K562 (cell line): ENCODE data around the gene CACNG6. TPM values are rescaled to one million over a fixed set of nuclear protein-coding genes. Genes with fewer than 3 reads are reported as not detected.

ENCODE experiments used
- ATAC-seq: fragments of 200-7000 bp; cut with Tn5 transposase; 3 replicates; pipeline ENCODE4 v1.9.1; 2020; ENCODE audit warnings: moderate library complexity
- BruUV-seq: library from RNA; stranded (reverse); fragments of 400-500 nt; replicated peaks from 2 replicates; lab custom pipeline; 2021; lab: Mats Ljungman, UMichigan
- CTCF ChIA-PET: fragments of 300-600 bp; formaldehyde crosslinking; extraction: SDS; loops from one replicate; lab custom pipeline; 2021; ENCODE audit warnings: low intra/inter-chr PET ratio; lab: Yijun Ruan, JAX
- POLR2A ChIA-PET: fragments of 300-600, 350-650 bp; sonication (Branson Sonifier 250); formaldehyde crosslinking; extraction: SDS; loops from one replicate; lab custom pipeline; 2021; ENCODE audit warnings: antibody characterized with exemption, inconsistent platforms; lab: Yijun Ruan, JAX
- DNase-seq, 4 experiments: peaks; one replicate each; pipeline versions ENCODE4 v3.0.0 to v3.0.0-alpha.2; 2011 to 2018; ENCODE audit warnings: low spot score in 3 of 4, mixed read lengths in 3 of 4; ENCODE audit errors: extremely low read depth in 1 of 4
- FAIRE-seq: peaks from 2 replicates; lab custom pipeline; 2011; peaks lifted over from hg19 to GRCh38; lab: Jason Lieb, UNC
- H2AFZ ChIP-seq: 2 replicates; pipeline ENCODE4 v1.6.0; 2011; ENCODE audit warnings: low read depth, low read length, control low read depth, inconsistent platforms
- H3K27ac ChIP-seq: fragments of 200-600 bp; 3 replicates; pipeline ENCODE4 v1.8.0; 2011; ENCODE audit warnings: low read depth, mild to moderate bottlenecking, control low read depth, inconsistent platforms, low read length, moderate library complexity, mixed read lengths; ENCODE audit errors: extremely low read depth
- H3K27me3 ChIP-seq, 2 experiments: fragments of 300-600 bp in 1 of 2; 2 replicates in 1 of 2; 3 replicates in 1 of 2; pipeline versions ENCODE4 v1.6.0 to v1.8.0; 2011; ENCODE audit warnings: inconsistent platforms in 2 of 2, low read length in 2 of 2, mild to moderate bottlenecking in 1 of 2, mixed read lengths in 1 of 2, moderate library complexity in 1 of 2; ENCODE audit not compliant: control insufficient read depth in 2 of 2, insufficient read depth in 2 of 2
- H3K36me3 ChIP-seq: fragments of 300-600 bp; 3 replicates; pipeline ENCODE4 v1.8.0; 2011; ENCODE audit warnings: mild to moderate bottlenecking, low read length, inconsistent platforms; ENCODE audit not compliant: control insufficient read depth, insufficient read depth
- H3K4me1 ChIP-seq, 2 experiments: fragments of 200-600 bp in 1 of 2; replicated peaks in 1 of 2; 2 replicates in 1 of 2; 3 replicates in 1 of 2; pipeline versions ENCODE4 v1.5.1 to v1.8.0; 2011; ENCODE audit warnings: inconsistent platforms in 2 of 2, low read length in 2 of 2, mild to moderate bottlenecking in 1 of 2, mixed read lengths in 1 of 2, moderate library complexity in 1 of 2; ENCODE audit not compliant: control insufficient read depth in 2 of 2, insufficient read depth in 2 of 2
- H3K4me2 ChIP-seq: 2 replicates; pipeline ENCODE4 v1.6.1; 2011; ENCODE audit warnings: low read length, control low read depth, inconsistent platforms, mixed read lengths; ENCODE audit not compliant: insufficient read depth
- H3K4me3 ChIP-seq: fragments of 200-600 bp; sonication (generic), shearing (Covaris generic); 2 replicates; pipeline ENCODE4 v1.5.1; 2016; ENCODE audit warnings: control low read depth, inconsistent platforms
- H3K79me2 ChIP-seq: fragments of 200-600 bp; 3 replicates; pipeline ENCODE4 v1.8.0; 2011; ENCODE audit warnings: low read length, inconsistent platforms; ENCODE audit not compliant: control insufficient read depth, insufficient read depth
- H3K9ac ChIP-seq, 2 experiments: 2 replicates each; pipeline versions ENCODE4 v1.6.0 to v1.6.1; 2011; ENCODE audit warnings: low read depth in 2 of 2, low read length in 2 of 2, control low read depth in 1 of 2, inconsistent platforms in 1 of 2, mild to moderate bottlenecking in 1 of 2, mixed read lengths in 1 of 2; ENCODE audit not compliant: insufficient read depth in 1 of 2
- H3K9me1 ChIP-seq: one replicate; pipeline ENCODE4 v1.6.0; 2011; ENCODE audit warnings: inconsistent platforms, mild to moderate bottlenecking, low read length, moderate library complexity; ENCODE audit not compliant: control insufficient read depth, insufficient read depth
- H3K9me3 ChIP-seq: replicated peaks from 2 replicates; pipeline ENCODE4 v1.5.1; 2011; ENCODE audit warnings: low read depth, low read length, inconsistent platforms; ENCODE audit not compliant: control insufficient read depth, insufficient read depth
- H4K20me1 ChIP-seq: replicated peaks from 2 replicates; pipeline ENCODE4 v1.6.1; 2011; ENCODE audit warnings: low read length, inconsistent platforms, mixed read lengths; ENCODE audit not compliant: control insufficient read depth, insufficient read depth
- CREM ChIP-seq: IDR thresholded peaks from 2 replicates; pipeline ENCODE4 v1.6.1; 2014; ENCODE audit warnings: antibody characterized with exemption, low read depth
- MBD1 ChIP-seq: fragments of 250-450 bp; sonication (Bioruptor Pico); IDR thresholded peaks from 2 replicates; pipeline ENCODE4 v1.8.0; 2022; ENCODE audit warnings: inconsistent platforms
- MEIS2 ChIP-seq: fragments of 450-650 bp; IDR thresholded peaks from 2 replicates; pipeline ENCODE4 v1.6.1; 2014; ENCODE audit warnings: mild to moderate bottlenecking; ENCODE audit not compliant: partially characterized antibody
- NR2C1 ChIP-seq, 2 experiments: fragments of 450-650 bp; IDR thresholded peaks; 2 replicates each; pipeline ENCODE4 v1.6.1; 2017; ENCODE audit warnings: mild to moderate bottlenecking in 2 of 2, antibody characterized with exemption in 1 of 2, inconsistent platforms in 1 of 2, missing compliant biosample characterization in 1 of 2, missing genetic modification characterization in 1 of 2
- SPI1 ChIP-seq: IDR thresholded peaks from 2 replicates; pipeline ENCODE4 v1.6.1; 2011; ENCODE audit warnings: low read depth, low read length, control low read depth, borderline replicate concordance
- ZFP30 ChIP-seq: fragments of 250-450 bp; sonication (Bioruptor Pico); IDR thresholded peaks from 2 replicates; pipeline ENCODE4 v1.8.0; 2022; ENCODE audit warnings: moderate library complexity, mild to moderate bottlenecking, inconsistent platforms, borderline replicate concordance
- ZNF143 ChIP-seq: sonication (generic); formaldehyde crosslinking; IDR thresholded peaks from 2 replicates; pipeline ENCODE4 v1.9.0; 2022; ENCODE audit warnings: mild to moderate bottlenecking, missing genetic modification reagents
- ZNF395 ChIP-seq: fragments of 200-800 bp; sonication (Bioruptor generic); IDR thresholded peaks from 2 replicates; pipeline ENCODE4 v1.6.1; 2017; ENCODE audit warnings: missing genetic modification characterization, missing compliant biosample characterization
- ZNF436 ChIP-seq: fragments of 250-450, 450-650 bp; sonication (Bioruptor Pico); formaldehyde crosslinking; IDR thresholded peaks from 2 replicates; pipeline ENCODE4 v1.7.0; 2020; ENCODE audit warnings: mild to moderate bottlenecking
- ZNF695 ChIP-seq: fragments of 450-650 bp; formaldehyde crosslinking; IDR thresholded peaks from 2 replicates; pipeline ENCODE4 v1.4.0; 2020; ENCODE audit warnings: mild to moderate bottlenecking, moderate library complexity
- ZNF830 ChIP-seq: fragments of 250-450 bp; sonication (Bioruptor Pico); IDR thresholded peaks from 2 replicates; pipeline ENCODE4 v1.5.0; 2021; ENCODE audit warnings: mild to moderate bottlenecking
- WGBS: fragments of 100-300 bp; shearing (Covaris generic); methylation state at CpG from one replicate; pipeline ENCODE4 v1.1.6; 2016; ENCODE audit warnings: low coverage, mixed read lengths; ENCODE audit not compliant: insufficient coverage; ENCODE audit errors: missing lambda C conversion rate; 5-methylcytosine and 5-hydroxymethylcytosine counted together
- in situ Hi-C: fragments of 300-500 bp; cut with MboI; formaldehyde crosslinking; loops from 4 replicates; pipeline ENCODE4 v1.15.0; 2018; ENCODE audit warnings: inconsistent platforms, mixed read lengths
- intact Hi-C: fragments of 100-400 bp; cut with micrococcal nuclease; formaldehyde crosslinking; loops from 2 replicates; pipeline ENCODE4 v1.14.2; 2022
- polyA plus RNA-seq, 8 experiments: library from polyadenylated mRNA; depleted of rRNA in 4 of 8; stranded (reverse) in 5 of 8; unstranded in 3 of 8; fragments of >200 nt; fragmentation: Nextera tagmentation in 2 of 8; fragmentation: Illumina TruSeq in 1 of 8; extraction: Ambion mirVana in 2 of 8; extraction: Trizol in 1 of 8; gene quantifications; 2 replicates each; pipeline versions ENCODE4 v1.2.1 to v1.2.3, GENCODE V29; 2011 to 2014; ENCODE audit warnings: inconsistent platforms in 1 of 8, missing spikeins in 1 of 8
- total RNA-seq, 7 experiments: library from RNA; depleted of rRNA in 6 of 7; stranded (reverse); fragments of >200 nt in 6 of 7; fragmentation: Illumina TruSeq in 2 of 7; extraction: Trizol in 2 of 7; gene quantifications; 2 replicates each; pipeline versions ENCODE4 v1.2.1 to v1.2.3, GENCODE V29; 2011 to 2021; ENCODE audit warnings: low replicate concordance in 1 of 7

The CACNG6 gene
- total and polyA plus RNA-seq, 9 of the 15 experiments (the other 6 are each of a cell fraction or from before 2014, with no cell fraction given), result not detected

GRCh38 chr19:53971673-53972072, 19.8 kb upstream of the CACNG6 start:
- Histone ChIP-seq H3K4me1 (no peaks in the 10 kb centered on the region), H3K27ac (no peak overlapping the region), H3K9me3 (no peaks in the 10 kb centered on the region), H3K9me1 (no peaks in the 10 kb centered on the region), H3K4me3 (no peak overlapping the region), H3K4me2 (no peak overlapping the region), H3K9ac (no peak overlapping the region), H2AFZ (no peak overlapping the region), H3K36me3 (no peaks in the 10 kb centered on the region), H4K20me1 (0 out of 2 replicates have a peak, but pooled peaks cover 4% of the 10 kb centered on the region), H3K79me2 (no peaks in the 10 kb centered on the region)
- WGBS, result 7% methylated on average over 9 of the region's 10 CpGs
- no peak for FAIRE-seq
- intact Hi-C loops, result no loop called here
- ChIA-PET POLR2A (interaction anchor here (0.7 kb wide), 1 partner anchor 285 kb away, joined by 3 read pairs; the partner anchor contains the start of gene LILRB5), CTCF (no interaction called here)
- no peak for ATAC-seq
- in situ Hi-C loops, result no loop called here
- no peak for TF ChIP-seq ZNF830 (CRISPR knock-in tag)
- peak; percentile 91 for TF ChIP-seq SPI1
- TF ChIP-seq, all 486 proteins: peak for 1
- peaks cover 17 to 33% of the 10 kb centered on the region in 2 experiments for H3K27me3 ChIP-seq
- DNase-seq, result no peak
- no TSS peak for BruUV-seq

GRCh38 chr19:53977429-53977990, 13.9 kb upstream of the CACNG6 start:
- Histone ChIP-seq H3K4me3 (no peak overlapping the region), H3K79me2 (no peaks in the 10 kb centered on the region), H3K9me3 (no peaks in the 10 kb centered on the region), H3K9ac (no peak overlapping the region), H3K27ac (no peak overlapping the region), H3K4me2 (no peak overlapping the region), H4K20me1 (0 out of 2 replicates have a peak, but pooled peaks cover 4% of the 10 kb centered on the region), H3K9me1 (no peaks in the 10 kb centered on the region), H3K4me1 (peaks cover 2 to 24% of the 10 kb centered on the region in 2 experiments; a peak in 2 of 5 replicates), H2AFZ (0 out of 2 replicates have a peak overlapping the region, but pooled peaks have one; percentile 14), H3K27me3 (peaks cover 6% of the 10 kb centered on the region in 2 experiments; a peak in 3 of 5 replicates), H3K36me3 (no peaks in the 10 kb centered on the region)
- intact Hi-C loops (no loop called here), in situ Hi-C loops (no loop called here)
- ChIA-PET CTCF (no interaction called here), POLR2A (interaction anchor here (1.3 kb wide), 1 partner anchor 109 kb away, joined by 3 read pairs; no protein-coding TSS in a partner anchor)
- DNase-seq, result peak; percentile 75 to 81 (median 78)
- no TSS peak for BruUV-seq
- 12% methylated on average over 8 of the region's 9 CpGs for WGBS
- peak; percentile 87 for ATAC-seq
- peak; percentile 97 for FAIRE-seq
- TF ChIP-seq MEIS2 (no peak), MBD1 (CRISPR knock-in tag) (no peak), NR2C1 (IDR thresholded peaks at IDR 0.05) (no peak), NR2C1 (tag; IDR thresholded peaks at IDR 0.05) (0 out of 2 replicates have a peak, but pooled peaks have one; percentile 24), ZNF695 (CRISPR knock-in tag) (no peak), ZNF143 (CRISPR knock-in tag) (peak; percentile 94), ZNF436 (CRISPR knock-in tag) (no peak), ZNF395 (CRISPR knock-in tag) (0 out of 2 replicates have a peak, but pooled peaks have one; percentile 28), CREM (peak; percentile 70), ZFP30 (CRISPR knock-in tag) (no peak)
